ENCODE data around the gene WNT3A. TPM values are rescaled to one million over a fixed set of nuclear protein-coding genes. Genes with fewer than 3 reads are reported as not detected.

Gene WNT3A
- total and polyA plus RNA-seq, 2 donors = 0.02 TPM; not detected in 1

- H3K27ac ChIP-seq (ENCODE audit: low read depth in 1 of 2, low read length in 1 of 2) = no peak overlapping the region
Observed at GRCh38 chr1:228092342-228093049, 85.7 kb downstream of the WNT3A start.

GRCh38 chr1:228093050-228093906 is 86.5 kb downstream of the WNT3A start:
- Histone ChIP-seq H3K4me1 (ENCODE audit: control insufficient read depth in 2 of 2, insufficient read depth in 2 of 2, low read length in 2 of 2) (peaks cover 22 to 31% of the 10 kb centered on the region in 2 donors), H3K36me3 (ENCODE audit: control insufficient read depth in 2 of 2, insufficient read depth in 2 of 2, low read length in 1 of 2) (peaks cover 47 to 67% of the 10 kb centered on the region in 2 donors), H3K9me3 (ENCODE audit: control insufficient read depth in 2 of 2, insufficient read depth in 1 of 2, low read length in 1 of 2) (peaks cover 15 to 43% of the 10 kb centered on the region in 2 donors), H3K27me3 (ENCODE audit: control insufficient read depth in 2 of 2, insufficient read depth in 1 of 2, low read length in 1 of 2) (no peaks in the 10 kb centered on the region), H3K4me3 (ENCODE audit: low read length in 2 of 2) (no peak overlapping the region), H3K27ac (ENCODE audit: low read depth in 1 of 2, low read length in 1 of 2) (no peak overlapping the region)
- WGBS = 96% methylated on average over 20 of the region's 20 CpGs
- no peak for DNase-seq (ENCODE audit: low read depth in 6 of 9, low spot score in 9 of 9)

More at GRCh38 chr1:228092342-228093049, 85.7 kb downstream of the WNT3A start:
- Histone ChIP-seq H3K9me3 (ENCODE audit: control insufficient read depth in 2 of 2, insufficient read depth in 1 of 2, low read length in 1 of 2) (peaks cover 15 to 43% of the 10 kb centered on the region in 2 donors), H3K27me3 (ENCODE audit: control insufficient read depth in 2 of 2, insufficient read depth in 1 of 2, low read length in 1 of 2) (no peaks in the 10 kb centered on the region), H3K36me3 (ENCODE audit: control insufficient read depth in 2 of 2, insufficient read depth in 2 of 2, low read length in 1 of 2) (peaks cover 47 to 65% of the 10 kb centered on the region in 2 donors), H3K4me1 (ENCODE audit: control insufficient read depth in 2 of 2, insufficient read depth in 2 of 2, low read length in 2 of 2) (peaks cover 30 to 38% of the 10 kb centered on the region in 2 donors), H3K4me3 (ENCODE audit: low read length in 2 of 2) (no peak overlapping the region)
- WGBS = 95% methylated on average over 11 of the region's 11 CpGs
- no peak for DNase-seq (ENCODE audit: low read depth in 6 of 9, low spot score in 9 of 9)

GRCh38 chr1:228094432-228095016 is 87.7 kb downstream of the WNT3A start:
- peaks cover 51 to 67% of the 10 kb centered on the region in 2 donors for H3K36me3 ChIP-seq (ENCODE audit: control insufficient read depth in 2 of 2, insufficient read depth in 2 of 2, low read length in 1 of 2)

GRCh38 chr1:228095161-228095560 is 88.4 kb downstream of the WNT3A start:
- peaks cover 8 to 12% of the 10 kb centered on the region in 2 donors for H3K4me1 ChIP-seq (ENCODE audit: control insufficient read depth in 2 of 2, insufficient read depth in 2 of 2, low read length in 2 of 2)
- 99% methylated on average over 4 of the region's 4 CpGs for WGBS

More at GRCh38 chr1:228094432-228095016, 87.7 kb downstream of the WNT3A start:
- H3K4me3 ChIP-seq (ENCODE audit: low read length in 2 of 2) = no peak overlapping the region
- peaks cover 15 to 43% of the 10 kb centered on the region in 2 donors for H3K9me3 ChIP-seq (ENCODE audit: control insufficient read depth in 2 of 2, insufficient read depth in 1 of 2, low read length in 1 of 2)
- peaks cover 14 to 18% of the 10 kb centered on the region in 2 donors for H3K4me1 ChIP-seq (ENCODE audit: control insufficient read depth in 2 of 2, insufficient read depth in 2 of 2, low read length in 2 of 2)
- no peaks in the 10 kb centered on the region for H3K27me3 ChIP-seq (ENCODE audit: control insufficient read depth in 2 of 2, insufficient read depth in 1 of 2, low read length in 1 of 2)
- H3K27ac ChIP-seq (ENCODE audit: low read depth in 1 of 2, low read length in 1 of 2) = no peak overlapping the region
- DNase-seq (ENCODE audit: low read depth in 6 of 9, low spot score in 9 of 9) = no peak
- WGBS = 91% methylated on average over 13 of the region's 13 CpGs

GRCh38 chr1:228095938-228096337 is 89.1 kb downstream of the WNT3A start:
- DNase-seq (ENCODE audit: low read depth in 6 of 9, low spot score in 9 of 9) = no peak
- Histone ChIP-seq H3K9me3 (ENCODE audit: control insufficient read depth in 2 of 2, insufficient read depth in 1 of 2, low read length in 1 of 2) (peaks cover 15 to 43% of the 10 kb centered on the region in 2 donors), H3K27me3 (ENCODE audit: control insufficient read depth in 2 of 2, insufficient read depth in 1 of 2, low read length in 1 of 2) (no peaks in the 10 kb centered on the region), H3K4me1 (ENCODE audit: control insufficient read depth in 2 of 2, insufficient read depth in 2 of 2, low read length in 2 of 2) (peaks cover 3 to 5% of the 10 kb centered on the region in 2 donors), H3K36me3 (ENCODE audit: control insufficient read depth in 2 of 2, insufficient read depth in 2 of 2, low read length in 1 of 2) (peaks cover 57 to 78% of the 10 kb centered on the region in 2 donors), H3K27ac (ENCODE audit: low read depth in 1 of 2, low read length in 1 of 2) (no peak overlapping the region), H3K4me3 (ENCODE audit: low read length in 2 of 2) (no peak overlapping the region)
- 99% methylated on average over 8 of the region's 8 CpGs for WGBS

More at GRCh38 chr1:228095161-228095560, 88.4 kb downstream of the WNT3A start:
- Histone ChIP-seq H3K36me3 (ENCODE audit: control insufficient read depth in 2 of 2, insufficient read depth in 2 of 2, low read length in 1 of 2) (peaks cover 56 to 73% of the 10 kb centered on the region in 2 donors), H3K27ac (ENCODE audit: low read depth in 1 of 2, low read length in 1 of 2) (no peak overlapping the region), H3K4me3 (ENCODE audit: low read length in 2 of 2) (no peak overlapping the region), H3K27me3 (ENCODE audit: control insufficient read depth in 2 of 2, insufficient read depth in 1 of 2, low read length in 1 of 2) (no peaks in the 10 kb centered on the region), H3K9me3 (ENCODE audit: control insufficient read depth in 2 of 2, insufficient read depth in 1 of 2, low read length in 1 of 2) (peaks cover 15 to 43% of the 10 kb centered on the region in 2 donors)
- no peak for DNase-seq (ENCODE audit: low read depth in 6 of 9, low spot score in 9 of 9)

- Histone ChIP-seq H3K36me3 (ENCODE audit: control insufficient read depth in 2 of 2, insufficient read depth in 2 of 2, low read length in 1 of 2) (peaks cover 57 to 75% of the 10 kb centered on the region in 2 donors), H3K4me1 (ENCODE audit: control insufficient read depth in 2 of 2, insufficient read depth in 2 of 2, low read length in 2 of 2) (peaks cover 1 to 3% of the 10 kb centered on the region in 2 donors), H3K27ac (ENCODE audit: low read depth in 1 of 2, low read length in 1 of 2) (no peak overlapping the region), H3K4me3 (ENCODE audit: low read length in 2 of 2) (no peak overlapping the region), H3K27me3 (ENCODE audit: control insufficient read depth in 2 of 2, insufficient read depth in 1 of 2, low read length in 1 of 2) (no peaks in the 10 kb centered on the region), H3K9me3 (ENCODE audit: control insufficient read depth in 2 of 2, insufficient read depth in 1 of 2, low read length in 1 of 2) (peaks cover 15 to 43% of the 10 kb centered on the region in 2 donors)
- no peak for DNase-seq (ENCODE audit: low read depth in 6 of 9, low spot score in 9 of 9)
- WGBS = 98% methylated on average over 13 of the region's 13 CpGs
Observed at GRCh38 chr1:228096416-228097332, 89.9 kb downstream of the WNT3A start.

- H3K36me3 ChIP-seq (ENCODE audit: control insufficient read depth in 2 of 2, insufficient read depth in 2 of 2, low read length in 1 of 2) = peaks cover 53 to 73% of the 10 kb centered on the region in 2 donors
- H3K9me3 ChIP-seq (ENCODE audit: control insufficient read depth in 2 of 2, insufficient read depth in 1 of 2, low read length in 1 of 2) = peaks cover 15 to 38% of the 10 kb centered on the region in 2 donors
- no peak for DNase-seq (ENCODE audit: low read depth in 6 of 9, low spot score in 9 of 9)
- 98% methylated on average over 34 of the region's 34 CpGs for WGBS
- H3K27ac ChIP-seq (ENCODE audit: low read depth in 1 of 2, low read length in 1 of 2) = no peak overlapping the region
- H3K4me3 ChIP-seq (ENCODE audit: low read length in 2 of 2) = no peak overlapping the region
- H3K27me3 ChIP-seq (ENCODE audit: control insufficient read depth in 2 of 2, insufficient read depth in 1 of 2, low read length in 1 of 2) = no peaks in the 10 kb centered on the region
- H3K4me1 ChIP-seq (ENCODE audit: control insufficient read depth in 2 of 2, insufficient read depth in 2 of 2, low read length in 2 of 2) = peaks cover 7 to 8% of the 10 kb centered on the region in 2 donors
Observed at GRCh38 chr1:228097333-228098081, 90.7 kb downstream of the WNT3A start.
